Endothelial cell of umbilical vein (primary cell): ENCODE measurements around the gene BOD1L1. TPM values are rescaled to one million over a fixed set of nuclear protein-coding genes. Genes with fewer than 3 reads are reported as not detected.

ENCODE experiments used
- BruUV-seq: library from RNA; stranded (reverse); fragments of 400-500 nt; replicated peaks from 2 replicates; lab custom pipeline; 2021; lab: Mats Ljungman, UMichigan
- CTCF ChIA-PET: fragments of 300-600, 350-600 bp; sonication (Branson Sonifier 250); formaldehyde crosslinking; loops from one replicate; lab custom pipeline; 2021; ENCODE audit warnings: antibody characterized with exemption, inconsistent platforms; lab: Charles Lee
- POLR2A ChIA-PET: fragments of 300-600, 350-600 bp; sonication (Branson Sonifier 250); formaldehyde crosslinking; loops from one replicate; lab custom pipeline; 2021; ENCODE audit warnings: antibody characterized with exemption, inconsistent platforms; lab: Charles Lee
- DNase-seq: peaks from one replicate; pipeline ENCODE4 v3.0.0-alpha.2; 2011; ENCODE audit warnings: low read depth, low spot score
- FAIRE-seq: peaks from 2 replicates; lab custom pipeline; 2011; peaks lifted over from hg19 to GRCh38; lab: Jason Lieb, UNC
- H2AFZ ChIP-seq: 2 replicates; pipeline ENCODE4 v1.6.0; 2012; ENCODE audit warnings: low read depth, low read length, control low read depth, inconsistent platforms
- H3K27ac ChIP-seq: 2 replicates; pipeline ENCODE4 v1.5.1; 2011; ENCODE audit warnings: low read depth, mild to moderate bottlenecking, control low read depth, low read length, moderate library complexity; ENCODE audit not compliant: insufficient read depth
- H3K27me3 ChIP-seq, 2 experiments: 2 replicates each; pipeline versions ENCODE4 v1.6.0 to v1.6.1; 2011; ENCODE audit warnings: low read length in 2 of 2, mixed read lengths in 1 of 2; ENCODE audit not compliant: control insufficient read depth in 2 of 2, insufficient read depth in 2 of 2
- H3K36me3 ChIP-seq, 2 experiments: 2 replicates in 1 of 2; 3 replicates in 1 of 2; pipeline ENCODE4 v1.5.1; 2011; ENCODE audit warnings: low read length in 2 of 2, mild to moderate bottlenecking in 1 of 2, moderate library complexity in 1 of 2; ENCODE audit not compliant: control insufficient read depth in 2 of 2, insufficient read depth in 2 of 2; ENCODE audit errors: extremely low read depth in 1 of 2
- H3K4me1 ChIP-seq: 3 replicates; pipeline ENCODE4 v1.5.1; 2011; ENCODE audit warnings: mild to moderate bottlenecking, low read length; ENCODE audit not compliant: control insufficient read depth, insufficient read depth; ENCODE audit errors: extremely low read depth
- H3K4me2 ChIP-seq: 2 replicates; pipeline ENCODE4 v1.6.1; 2011; ENCODE audit warnings: low read length, control low read depth, mixed read lengths; ENCODE audit not compliant: insufficient read depth
- H3K4me3 ChIP-seq, 3 experiments: fragments of 200-600 bp in 1 of 3; sonication (generic), shearing (Covaris generic) in 1 of 3; replicated peaks in 1 of 3; 2 replicates each; pipeline ENCODE4 v1.5.1; 2011 to 2016; ENCODE audit warnings: control low read depth in 3 of 3, low read length in 3 of 3, mild to moderate bottlenecking in 2 of 3, inconsistent platforms in 1 of 3, low read depth in 1 of 3, moderate library complexity in 1 of 3; ENCODE audit not compliant: insufficient read depth in 1 of 3
- H3K79me2 ChIP-seq: 2 replicates; pipeline ENCODE4 v1.6.0; 2012; ENCODE audit warnings: low read length, inconsistent platforms; ENCODE audit not compliant: control insufficient read depth, insufficient read depth
- H3K9ac ChIP-seq: replicated peaks from 2 replicates; pipeline ENCODE3; 2011; ENCODE audit warnings: low read length, control low read depth; ENCODE audit not compliant: insufficient read depth; ENCODE audit errors: extremely low read depth
- H3K9me1 ChIP-seq: replicated peaks from 3 replicates; pipeline ENCODE4 v1.6.0; 2011; ENCODE audit warnings: mild to moderate bottlenecking, low read length; ENCODE audit not compliant: control insufficient read depth, insufficient read depth; ENCODE audit errors: extremely low read depth
- H3K9me3 ChIP-seq: replicated peaks from 2 replicates; pipeline ENCODE4 v1.5.1; 2012; ENCODE audit warnings: low read length, inconsistent platforms; ENCODE audit not compliant: control insufficient read depth, insufficient read depth
- H4K20me1 ChIP-seq: replicated peaks from 2 replicates; pipeline ENCODE3; 2011; ENCODE audit warnings: mild to moderate bottlenecking, low read length; ENCODE audit not compliant: control insufficient read depth, insufficient read depth; ENCODE audit errors: extremely low read depth
- CTCF ChIP-seq, 2 donors: IDR thresholded peaks; 1 replicate in 1 of 2; 2 replicates in 1 of 2; pipeline ENCODE4 v1.5.1; 2011; ENCODE audit warnings: low read length in 2 of 2, mild to moderate bottlenecking in 2 of 2, moderate library complexity in 2 of 2, control low read depth in 1 of 2, inconsistent platforms in 1 of 2, low read depth in 1 of 2; ENCODE audit not compliant: insufficient read depth in 1 of 2; ENCODE audit errors: extremely low read depth in 1 of 2
- EZH2 ChIP-seq: IDR thresholded peaks from 2 replicates; pipeline ENCODE4 v1.6.1; 2012; ENCODE audit warnings: borderline replicate concordance, low read depth, mild to moderate bottlenecking, moderate library complexity, low read length, inconsistent platforms; ENCODE audit not compliant: severe bottlenecking
- FOS ChIP-seq: IDR thresholded peaks from 2 replicates; pipeline ENCODE4 v1.6.1; 2011; ENCODE audit warnings: mild to moderate bottlenecking, low read length, moderate library complexity, borderline replicate concordance; ENCODE audit not compliant: insufficient read depth
- GATA2 ChIP-seq: IDR thresholded peaks from 2 replicates; pipeline ENCODE4 v1.7.0; 2011; ENCODE audit warnings: low read depth, mild to moderate bottlenecking, moderate library complexity, mixed read lengths, low read length; ENCODE audit not compliant: insufficient read length, insufficient read depth
- JUN ChIP-seq: IDR thresholded peaks from 2 replicates; pipeline ENCODE4 v1.6.1; 2011; ENCODE audit warnings: borderline replicate concordance, low read depth; ENCODE audit not compliant: insufficient read length, insufficient read depth
- MAX ChIP-seq: IDR thresholded peaks from 2 replicates; pipeline ENCODE4 v1.6.1; 2011; ENCODE audit not compliant: insufficient read depth, insufficient read length
- MYC ChIP-seq: IDR thresholded peaks from one replicate; pipeline ENCODE4 v1.6.1; 2011; ENCODE audit warnings: mild to moderate bottlenecking, low read depth, low read length
- POLR2A ChIP-seq: IDR thresholded peaks from 2 replicates; pipeline ENCODE4 v1.6.1; 2012; ENCODE audit warnings: low read depth, mild to moderate bottlenecking, control low read depth, low read length
- POLR2AphosphoS5 ChIP-seq: IDR thresholded peaks from 2 replicates; pipeline ENCODE4 v1.6.1; 2012; ENCODE audit warnings: low read depth, mild to moderate bottlenecking, control low read depth, low read length, moderate library complexity; ENCODE audit not compliant: insufficient read depth
- dilution Hi-C: fragments of 300-500 bp; cut with MboI; formaldehyde crosslinking; loops from one replicate; pipeline ENCODE4 v1.15.0; 2019; ENCODE audit warnings: low sequenced_read_pairs; ENCODE audit not compliant: extremely low pct_ligation_motif_present
- intact Hi-C: fragments of 100-400 bp; cut with micrococcal nuclease; formaldehyde crosslinking; loops from one replicate; pipeline ENCODE4 v1.10.0; 2022
- polyA plus RNA-seq, 4 experiments: library from polyadenylated mRNA; depleted of rRNA in 3 of 4; stranded (reverse) in 3 of 4; unstranded in 1 of 4; fragments of >200 nt; gene quantifications; 2 replicates each; pipeline versions ENCODE4 v1.2.1 to v1.2.3, GENCODE V29; 2011 to 2012; ENCODE audit warnings: missing spikeins in 1 of 4
- total RNA-seq: library from RNA; stranded (reverse); gene quantifications from 2 replicates; pipeline ENCODE4 v1.2.3, GENCODE V29; 2021

BOD1L1 gene
- total and polyA plus RNA-seq, 2 donors (not counting 3 experiments of a cell fraction or from before 2014, with no cell fraction given), result 5.2 to 31.2 TPM

GRCh38 chr4:13612569-13612968, 15.0 kb downstream of the BOD1L1 start:
- H3K4me1 ChIP-seq, result peaks cover 5% of the 10 kb centered on the region
- FAIRE-seq (no peak), DNase-seq (no peak)
- peaks cover 12 to 35% of the 10 kb centered on the region in 2 experiments for H3K36me3 ChIP-seq
- POLR2A ChIA-PET, result no interaction called here
- no peaks in the 10 kb centered on the region for H4K20me1 ChIP-seq
- no peak overlapping the region for H3K9ac ChIP-seq
- TF ChIP-seq EZH2 (no peak), POLR2A (no peak), JUN (no peak), CTCF (IDR thresholded peaks at IDR 0.05; ENCODE audit: extremely low read depth in 1 of 2, insufficient read depth in 1 of 2, low read depth in 1 of 2, low read length in 2 of 2) (no peak), FOS (no peak), MYC (no peak)
- H2AFZ ChIP-seq, result no peak overlapping the region
- CTCF ChIA-PET, result no interaction called here
- intact Hi-C loops, result no loop called here
- dilution Hi-C loops, result no loop called here
- BruUV-seq, result no TSS peak
- H3K27me3 ChIP-seq, result no peaks in the 10 kb centered on the region
- H3K79me2 ChIP-seq, result no peaks in the 10 kb centered on the region
- H3K4me2 ChIP-seq, result no peak overlapping the region
- no peak overlapping the region for H3K4me3 ChIP-seq
- no peak overlapping the region for H3K27ac ChIP-seq
- H3K9me1 ChIP-seq, result no peaks in the 10 kb centered on the region
- H3K9me3 ChIP-seq, result no peaks in the 10 kb centered on the region

GRCh38 chr4:13611283-13611842, 16.2 kb downstream of the BOD1L1 start:
- intact Hi-C loops (no loop called here), dilution Hi-C loops (no loop called here)
- no peaks in the 10 kb centered on the region for H3K9me3 ChIP-seq
- H4K20me1 ChIP-seq, result no peaks in the 10 kb centered on the region
- FAIRE-seq (no peak), DNase-seq (no peak)
- POLR2A ChIA-PET, result no interaction called here
- no peaks in the 10 kb centered on the region for H3K9me1 ChIP-seq
- peaks cover 12 to 39% of the 10 kb centered on the region in 2 experiments for H3K36me3 ChIP-seq
- no peak overlapping the region for H3K9ac ChIP-seq
- CTCF ChIA-PET, result no interaction called here
- no TSS peak for BruUV-seq
- H3K27me3 ChIP-seq, result no peaks in the 10 kb centered on the region
- no peak overlapping the region for H3K4me2 ChIP-seq
- no peak for TF ChIP-seq EZH2
- TF ChIP-seq POLR2A, result no peak
- TF ChIP-seq JUN, result no peak
- no peak for TF ChIP-seq POLR2AphosphoS5
- no peak for TF ChIP-seq FOS
- TF ChIP-seq GATA2, result no peak
- no peak for TF ChIP-seq MAX
- no peak for TF ChIP-seq MYC
- no peak for TF ChIP-seq CTCF (IDR thresholded peaks at IDR 0.05; ENCODE audit: extremely low read depth in 1 of 2, insufficient read depth in 1 of 2, low read depth in 1 of 2, low read length in 2 of 2)
- no peak overlapping the region for H3K4me3 ChIP-seq
- no peak overlapping the region for H3K27ac ChIP-seq
- no peaks in the 10 kb centered on the region for H3K79me2 ChIP-seq
- H2AFZ ChIP-seq, result no peak overlapping the region
- peaks cover 5% of the 10 kb centered on the region for H3K4me1 ChIP-seq
